Lower lobe of right lung (tissue), 2 donors: ENCODE measurements around the gene DOC2B. TPM values are rescaled to one million over a fixed set of nuclear protein-coding genes. Genes with fewer than 3 reads are reported as not detected.

ENCODE experiments used
- ATAC-seq, 2 donors: fragments of 200-7000 bp; cut with Tn5 transposase; one replicate each; pipeline ENCODE4 v1.9.1; 2020 to 2022; ENCODE audit warnings: mild to moderate bottlenecking in 2 of 2, moderate library complexity in 2 of 2
- DNase-seq: peaks from one replicate; pipeline ENCODE4 v3.0.0-alpha.2; 2020
- H3K27ac ChIP-seq: fragments of 200-600 bp; one replicate; pipeline ENCODE4 v1.8.0; 2022
- H3K27me3 ChIP-seq: fragments of 200-600 bp; one replicate; pipeline ENCODE4 v1.8.0; 2022; ENCODE audit warnings: low read depth
- H3K36me3 ChIP-seq: fragments of 200-600 bp; one replicate; pipeline ENCODE4 v1.8.0; 2022; ENCODE audit warnings: mild to moderate bottlenecking
- H3K4me1 ChIP-seq: fragments of 200-600 bp; one replicate; pipeline ENCODE4 v1.8.0; 2022
- H3K4me3 ChIP-seq: fragments of 200-600 bp; one replicate; pipeline ENCODE4 v1.8.0; 2022; ENCODE audit warnings: mild to moderate bottlenecking
- H3K9me3 ChIP-seq: fragments of 200-600 bp; one replicate; pipeline ENCODE4 v1.8.0; 2022
- intact Hi-C: fragments of 100-400 bp; cut with DNase I; formaldehyde crosslinking; loops from one replicate; pipeline ENCODE4 v1.11.0; 2022
- long read RNA-seq: library from polyadenylated mRNA; unstranded; transcript quantifications from one replicate; pipeline ENCODE4 v2.0.0, GENCODE V29; 2021
- total RNA-seq: library from RNA; stranded (reverse); fragmentation: NEBNext Ultra II Directional; extraction: Animal tissue kit (Norgen Biotek cat#: 25700); gene quantifications from one replicate; pipeline ENCODE4 v1.2.1, GENCODE V29; 2021
- TF ChIP-seq, protein P1 (sequence below): fragments of 200-600 bp; IDR thresholded peaks from one replicate; pipeline ENCODE4 v1.8.0; 2022; ENCODE audit warnings: antibody characterized with exemption, mild to moderate bottlenecking
- donor health status: DM: no; HTN: yes; CAD: no; lungs with severe emphysema.

The DOC2B gene
- total RNA-seq, result 6.2 TPM
- long read RNA-seq, full-length matches to known transcripts, result 4 of 10 reads
- long read RNA-seq, partial matches to known transcripts, result 0 of 10 reads
- long read RNA-seq, other reads (novel, unspliced or antisense), result 6 of 10 reads

DNA sequence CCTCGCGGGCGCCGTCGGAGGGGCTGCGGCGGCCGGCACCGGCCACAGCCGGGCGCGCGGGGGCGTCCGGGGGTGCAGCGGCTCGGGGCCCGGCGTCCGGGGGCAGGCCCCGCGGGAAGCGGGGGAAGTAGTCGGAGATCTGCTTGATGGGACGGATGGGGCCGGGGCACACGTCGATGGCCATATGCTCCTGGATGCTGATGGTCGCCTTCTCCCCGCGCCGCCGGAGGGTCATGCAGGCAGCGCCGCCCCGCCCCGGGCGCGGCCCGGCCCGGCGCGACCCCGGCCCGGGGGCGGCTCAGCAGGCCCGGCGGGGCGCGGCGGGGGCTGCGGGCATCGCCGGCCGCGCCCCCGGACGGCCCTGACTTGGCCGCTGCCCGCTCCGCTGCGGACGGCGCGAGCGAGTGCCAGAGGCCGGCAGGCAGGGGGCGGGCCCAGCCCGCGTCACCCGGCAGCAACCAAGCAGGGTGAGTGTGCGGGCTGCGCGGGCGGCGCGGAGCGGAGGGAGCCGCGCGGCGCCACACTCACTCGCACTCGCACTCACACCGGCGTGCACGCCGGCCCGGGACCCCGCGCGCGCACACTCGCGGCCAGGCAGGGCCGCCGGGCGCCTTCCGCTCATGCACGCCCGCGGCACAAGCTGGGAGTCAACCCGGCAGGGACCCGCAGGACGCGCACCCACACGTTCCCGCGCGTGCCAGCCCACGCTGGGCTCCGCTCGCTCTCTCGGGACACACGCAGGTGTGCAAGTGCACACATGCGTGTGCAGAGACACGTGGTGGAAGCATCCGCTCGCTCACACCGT is at the start of gene DOC2B:
DOC2B (minus strand) TSS at position 406 of the 805 bp plus-strand sequence; CDS start at position 235, 171 bp downstream.
- intact Hi-C loops, result no loop called here
- TF ChIP-seq, protein P1, sequence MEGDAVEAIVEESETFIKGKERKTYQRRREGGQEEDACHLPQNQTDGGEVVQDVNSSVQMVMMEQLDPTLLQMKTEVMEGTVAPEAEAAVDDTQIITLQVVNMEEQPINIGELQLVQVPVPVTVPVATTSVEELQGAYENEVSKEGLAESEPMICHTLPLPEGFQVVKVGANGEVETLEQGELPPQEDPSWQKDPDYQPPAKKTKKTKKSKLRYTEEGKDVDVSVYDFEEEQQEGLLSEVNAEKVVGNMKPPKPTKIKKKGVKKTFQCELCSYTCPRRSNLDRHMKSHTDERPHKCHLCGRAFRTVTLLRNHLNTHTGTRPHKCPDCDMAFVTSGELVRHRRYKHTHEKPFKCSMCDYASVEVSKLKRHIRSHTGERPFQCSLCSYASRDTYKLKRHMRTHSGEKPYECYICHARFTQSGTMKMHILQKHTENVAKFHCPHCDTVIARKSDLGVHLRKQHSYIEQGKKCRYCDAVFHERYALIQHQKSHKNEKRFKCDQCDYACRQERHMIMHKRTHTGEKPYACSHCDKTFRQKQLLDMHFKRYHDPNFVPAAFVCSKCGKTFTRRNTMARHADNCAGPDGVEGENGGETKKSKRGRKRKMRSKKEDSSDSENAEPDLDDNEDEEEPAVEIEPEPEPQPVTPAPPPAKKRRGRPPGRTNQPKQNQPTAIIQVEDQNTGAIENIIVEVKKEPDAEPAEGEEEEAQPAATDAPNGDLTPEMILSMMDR, result no peak
- DNase-seq, result peak; percentile 68
- peak; percentile 78 to 81 for ATAC-seq
- peaks cover 36% of the 10 kb centered on the region for H3K4me1 ChIP-seq
- peak within 1 kb of the TSS; percentile 50 for H3K4me3 ChIP-seq
- H3K27me3 ChIP-seq, result peaks cover 39% of the 10 kb centered on the region
- no peaks in the 10 kb centered on the region for H3K9me3 ChIP-seq
- peak within 1 kb of the TSS; percentile 53 for H3K27ac ChIP-seq
- no peaks in the 10 kb centered on the region for H3K36me3 ChIP-seq

DNA sequence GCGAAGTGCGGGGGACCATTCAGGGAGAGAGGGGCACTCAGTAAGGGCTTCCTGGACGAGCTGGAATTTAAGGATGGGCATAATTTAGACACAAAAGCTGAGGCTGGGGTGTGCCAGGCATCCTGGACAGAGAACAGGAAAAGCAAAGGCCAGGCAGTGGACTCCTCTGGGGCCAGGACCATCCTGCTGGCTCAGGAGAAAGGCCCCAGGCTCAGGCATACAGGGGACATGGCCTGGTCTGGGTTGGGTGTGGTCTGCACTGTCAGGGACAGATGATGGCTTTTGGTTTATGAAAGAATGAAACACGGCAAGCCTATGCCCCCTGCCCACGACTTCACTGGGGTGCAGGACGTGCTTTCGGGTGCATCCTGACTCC is 48.9 kb upstream of the DOC2B start:
- ATAC-seq (no peak), DNase-seq (no peak)
- TF ChIP-seq, protein P1, result no peak
- no peak overlapping the region for H3K27ac ChIP-seq
- H3K9me3 ChIP-seq, result no peaks in the 10 kb centered on the region
- no peaks in the 10 kb centered on the region for H3K27me3 ChIP-seq
- intact Hi-C loops, result no loop called here
- no peak overlapping the region for H3K4me3 ChIP-seq
- peaks cover 7% of the 10 kb centered on the region for H3K4me1 ChIP-seq
- no peaks in the 10 kb centered on the region for H3K36me3 ChIP-seq

DNA sequence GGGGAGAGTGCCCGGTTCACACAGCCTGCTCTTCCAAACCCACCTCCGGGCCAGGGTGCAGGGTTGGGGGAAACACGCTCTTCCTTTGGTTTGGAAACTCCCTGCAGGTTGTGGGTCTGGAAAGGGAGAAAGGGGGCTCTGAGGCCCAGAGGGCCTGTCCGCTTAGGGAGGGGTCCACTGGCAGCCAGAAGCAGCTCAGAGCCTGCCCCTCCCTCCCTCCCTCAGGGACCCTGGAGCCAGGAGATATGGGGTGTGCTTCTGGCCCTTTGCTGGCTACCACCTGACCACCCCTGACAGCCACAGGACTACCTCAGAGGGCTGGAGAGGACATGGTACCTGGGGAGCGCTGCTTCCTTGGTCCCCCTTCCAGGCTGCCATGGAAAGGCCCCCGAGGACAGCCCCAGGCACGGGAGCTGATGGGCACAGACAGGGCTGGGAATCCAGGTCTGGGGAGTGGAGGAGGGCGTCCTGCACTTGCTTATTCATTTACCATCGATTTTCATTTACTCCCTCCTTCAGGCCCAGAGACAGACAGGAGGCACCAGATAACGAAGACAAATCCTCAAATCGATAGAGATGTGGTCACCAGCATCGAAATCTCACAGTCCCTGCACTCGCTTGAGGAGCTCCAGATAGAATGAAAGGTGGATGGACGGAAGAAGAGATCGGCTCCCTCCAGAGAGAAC is 48.4 kb upstream of the DOC2B start:
- ATAC-seq (no peak), DNase-seq (no peak)
- no peaks in the 10 kb centered on the region for H3K36me3 ChIP-seq
- H3K27ac ChIP-seq, result no peak overlapping the region
- H3K27me3 ChIP-seq, result no peaks in the 10 kb centered on the region
- H3K9me3 ChIP-seq, result no peaks in the 10 kb centered on the region
- peaks cover 7% of the 10 kb centered on the region for H3K4me1 ChIP-seq
- TF ChIP-seq, protein P1, result no peak
- H3K4me3 ChIP-seq, result no peak overlapping the region
- intact Hi-C loops, result no loop called here

DNA sequence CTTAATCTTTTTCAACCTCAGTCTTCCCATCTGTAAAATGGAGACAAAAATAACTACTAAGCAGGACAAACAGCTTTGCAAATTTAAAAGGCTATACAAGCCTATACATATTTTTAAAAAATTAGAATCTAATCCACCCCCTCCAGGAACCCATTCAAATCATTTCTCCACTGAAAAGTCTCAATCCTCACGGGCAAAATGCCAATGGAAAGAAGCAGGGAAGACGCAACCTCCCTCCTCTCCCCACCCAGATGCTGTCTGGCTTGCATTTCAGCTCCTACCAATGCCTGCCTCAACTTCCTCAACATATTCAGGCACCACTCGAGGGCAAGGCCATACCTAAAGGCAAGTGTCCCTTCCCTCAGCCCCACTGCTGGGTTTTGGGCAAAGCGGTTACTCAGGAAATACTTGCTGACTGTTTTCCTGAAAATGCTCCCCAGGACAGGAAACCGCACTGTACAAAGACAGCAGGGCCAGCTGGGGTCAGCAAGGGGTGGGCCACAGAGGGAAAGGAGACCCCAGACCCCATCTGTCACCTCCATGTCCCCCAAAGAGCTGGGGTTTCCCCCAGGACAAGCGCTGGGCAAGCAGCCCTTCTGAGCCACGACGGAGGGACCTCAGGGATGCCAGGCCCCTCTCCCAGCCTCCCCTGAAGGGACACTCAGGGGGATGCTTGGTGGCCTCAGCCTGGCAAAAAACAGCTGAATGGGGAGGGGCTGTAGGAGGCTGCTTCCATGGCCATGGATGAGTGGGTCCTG is 47.7 kb upstream of the DOC2B start:
- intact Hi-C loops, result no loop called here
- TF ChIP-seq, protein P1, result no peak
- no peaks in the 10 kb centered on the region for H3K9me3 ChIP-seq
- H3K4me3 ChIP-seq, result no peak overlapping the region
- ATAC-seq (no peak), DNase-seq (no peak)
- peaks cover 7% of the 10 kb centered on the region for H3K4me1 ChIP-seq
- no peaks in the 10 kb centered on the region for H3K27me3 ChIP-seq
- H3K36me3 ChIP-seq, result no peaks in the 10 kb centered on the region
- H3K27ac ChIP-seq, result no peak overlapping the region

DNA sequence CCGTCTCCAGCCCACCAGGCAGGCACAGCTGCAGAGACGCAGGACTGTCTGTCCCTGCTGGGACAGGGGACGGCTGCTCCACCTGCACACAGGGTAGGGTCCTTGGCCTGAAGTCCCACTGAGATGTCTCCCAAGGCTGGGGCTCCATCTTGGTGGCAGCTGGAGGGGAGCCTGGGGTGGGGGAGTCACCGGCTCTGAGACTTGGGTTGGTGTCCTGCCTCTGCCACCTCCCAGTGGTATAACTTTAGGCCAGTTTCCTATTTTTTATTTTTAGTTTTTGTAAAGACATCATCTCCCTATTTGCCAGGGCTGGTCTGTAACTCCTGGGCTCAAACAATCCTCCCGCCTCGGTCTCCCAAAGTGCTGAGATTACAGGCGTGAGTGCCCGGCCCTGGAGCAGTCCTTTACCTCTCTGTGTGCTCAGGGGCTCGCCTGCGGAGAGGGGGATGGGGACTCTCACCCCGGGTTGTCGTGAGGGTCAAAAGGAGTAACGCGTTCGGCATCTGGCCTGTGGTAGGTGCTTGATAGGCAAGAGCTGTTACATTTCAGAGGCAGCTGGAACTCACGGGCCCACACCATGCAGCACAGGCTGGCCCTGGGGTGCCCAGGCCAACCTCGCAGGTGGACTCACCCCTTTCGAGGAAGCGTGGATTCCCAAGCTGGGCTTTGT is 46.6 kb upstream of the DOC2B start:
- no peaks in the 10 kb centered on the region for H3K9me3 ChIP-seq

More for the DNA sequence above, 46.6 kb upstream of the DOC2B start:
- Histone ChIP-seq H3K4me3 (no peak overlapping the region), H3K4me1 (peaks cover 3% of the 10 kb centered on the region), H3K27ac (no peak overlapping the region), H3K36me3 (no peaks in the 10 kb centered on the region), H3K27me3 (no peaks in the 10 kb centered on the region)
- no peak for DNase-seq
- TF ChIP-seq, protein P1, result no peak
- intact Hi-C loops, result no loop called here
- no peak for ATAC-seq
